ENCODE results near the gene LYPD6B. TPM values are rescaled to one million over a fixed set of nuclear protein-coding genes. Genes with fewer than 3 reads are reported as not detected.

Gene LYPD6B
- total and polyA plus RNA-seq, 2 donors from 2014 or later: 9.4 to 17.6 TPM

- intact Hi-C loops (cut with DNase I): no loop called here
- Histone ChIP-seq H3K4me3 (ENCODE audit: low read length in 3 of 3) (no peak overlapping the region), H3K27ac (ENCODE audit: low read depth in 2 of 2, low read length in 2 of 2) (no peak overlapping the region), H3K4me1 (ENCODE audit: control insufficient read depth in 2 of 3, insufficient read depth in 2 of 3, low read depth in 1 of 3, low read length in 3 of 3) (peaks cover 0 to 5% (median 4%) of the 10 kb centered on the region in 3 donors), H3K36me3 (ENCODE audit: control insufficient read depth in 2 of 3, insufficient read depth in 3 of 3, low read length in 3 of 3) (no peaks in the 10 kb centered on the region), H3K9me3 (ENCODE audit: control insufficient read depth in 2 of 3, insufficient read depth in 1 of 3, low read length in 3 of 3) (no peaks in the 10 kb centered on the region), H3K27me3 (ENCODE audit: control insufficient read depth, insufficient read depth, low read length) (no peaks in the 10 kb centered on the region), H3K9ac (ENCODE audit: low read length in 3 of 3) (no peak overlapping the region)
- no peak for TF ChIP-seq CTCF (IDR thresholded peaks at IDR 0.05; ENCODE audit: borderline replicate concordance, extremely low read depth, insufficient read depth)
- DNase-seq (no peak), FAIRE-seq (no peak)
Measured at GRCh38 chr2:149006883-149007543, 31.5 kb upstream of the LYPD6B start.

GRCh38 chr2:149008381-149008780 lies 30.1 kb upstream of the LYPD6B start:
- no peak for FAIRE-seq
- intact Hi-C loops (cut with DNase I): no loop called here

GRCh38 chr2:149009576-149010461 lies 28.7 kb upstream of the LYPD6B start:
- intact Hi-C loops (cut with DNase I): no loop called here
- Histone ChIP-seq H3K36me3 (ENCODE audit: control insufficient read depth in 2 of 3, insufficient read depth in 3 of 3, low read length in 3 of 3) (no peaks in the 10 kb centered on the region), H3K4me3 (ENCODE audit: low read length in 3 of 3) (no peak overlapping the region), H3K4me1 (ENCODE audit: control insufficient read depth in 2 of 3, insufficient read depth in 2 of 3, low read depth in 1 of 3, low read length in 3 of 3) (peaks cover 0 to 10% (median 7%) of the 10 kb centered on the region in 3 donors), H3K27ac (ENCODE audit: low read depth in 2 of 2, low read length in 2 of 2) (no peak overlapping the region), H3K9ac (ENCODE audit: low read length in 3 of 3) (no peak overlapping the region), H3K27me3 (ENCODE audit: control insufficient read depth, insufficient read depth, low read length) (no peaks in the 10 kb centered on the region), H3K9me3 (ENCODE audit: control insufficient read depth in 2 of 3, insufficient read depth in 1 of 3, low read length in 3 of 3) (no peaks in the 10 kb centered on the region)
- no peak for TF ChIP-seq CTCF (IDR thresholded peaks at IDR 0.05; ENCODE audit: borderline replicate concordance, extremely low read depth, insufficient read depth)
- no peak for FAIRE-seq
- peak in 1 of 5 donors; percentile 65 for DNase-seq

More at GRCh38 chr2:149008381-149008780, 30.1 kb upstream of the LYPD6B start:
- DNase-seq: no peak
- Histone ChIP-seq H3K9me3 (ENCODE audit: control insufficient read depth in 2 of 3, insufficient read depth in 1 of 3, low read length in 3 of 3) (no peaks in the 10 kb centered on the region), H3K27ac (ENCODE audit: low read depth in 2 of 2, low read length in 2 of 2) (no peak overlapping the region), H3K9ac (ENCODE audit: low read length in 3 of 3) (no peak overlapping the region), H3K27me3 (ENCODE audit: control insufficient read depth, insufficient read depth, low read length) (no peaks in the 10 kb centered on the region), H3K36me3 (ENCODE audit: control insufficient read depth in 2 of 3, insufficient read depth in 3 of 3, low read length in 3 of 3) (no peaks in the 10 kb centered on the region), H3K4me1 (ENCODE audit: control insufficient read depth in 2 of 3, insufficient read depth in 2 of 3, low read depth in 1 of 3, low read length in 3 of 3) (peaks cover 0 to 10% (median 7%) of the 10 kb centered on the region in 3 donors), H3K4me3 (ENCODE audit: low read length in 3 of 3) (no peak overlapping the region)
- no peak for TF ChIP-seq CTCF (IDR thresholded peaks at IDR 0.05; ENCODE audit: borderline replicate concordance, extremely low read depth, insufficient read depth)

Data from kidney (tissue), 14 donors.